ENCODE measurements around the gene MYO1G. TPM values are rescaled to one million over a fixed set of nuclear protein-coding genes. Genes with fewer than 3 reads are reported as not detected.

The MYO1G gene
- total and polyA plus RNA-seq, 8 donors: 0.28 to 3.1 (median 1.1) TPM

DNA sequence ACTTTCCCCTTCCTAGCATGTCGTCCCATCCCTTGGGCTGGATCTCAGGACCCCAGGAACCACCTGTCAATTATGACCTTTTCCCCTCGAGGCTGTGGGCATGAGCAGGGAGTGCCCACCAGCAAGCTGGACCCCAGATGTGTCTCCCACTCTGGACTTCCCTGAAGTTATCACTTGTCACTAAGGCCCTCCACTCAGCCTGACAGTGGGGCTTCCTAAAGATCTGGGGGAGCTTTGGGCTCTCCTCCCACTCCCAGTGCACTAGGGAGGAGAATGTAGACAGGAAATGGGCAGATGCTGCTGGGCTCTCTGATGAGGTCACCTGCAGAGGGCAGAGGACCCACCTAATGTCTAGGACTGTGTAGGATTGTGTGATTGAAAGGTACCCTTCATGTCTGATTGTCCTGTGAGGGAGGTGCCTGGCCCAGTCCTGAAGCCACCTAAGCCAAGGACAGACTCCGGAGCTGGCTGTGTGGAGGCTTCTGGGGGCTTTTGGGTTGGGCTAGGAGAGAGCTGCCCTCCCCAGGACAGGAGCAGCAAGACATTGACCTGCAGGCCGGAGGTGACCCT lies 18.7 kb downstream of the MYO1G start:
- peaks cover 0 to 5% (median 0%) of the 10 kb centered on the region in 4 donors for H3K27me3 ChIP-seq
- ATAC-seq: no peak
- 59 to 70% methylated on average over 4 of the region's 4 CpGs for WGBS, 2 donors
- intact Hi-C loops (cut with DNase I): no loop called here
- no peak overlapping the region for H3K4me3 ChIP-seq
- peaks cover 0 to 6% (median 0%) of the 10 kb centered on the region in 3 donors for H3K4me1 ChIP-seq
- TF ChIP-seq, protein P1, sequence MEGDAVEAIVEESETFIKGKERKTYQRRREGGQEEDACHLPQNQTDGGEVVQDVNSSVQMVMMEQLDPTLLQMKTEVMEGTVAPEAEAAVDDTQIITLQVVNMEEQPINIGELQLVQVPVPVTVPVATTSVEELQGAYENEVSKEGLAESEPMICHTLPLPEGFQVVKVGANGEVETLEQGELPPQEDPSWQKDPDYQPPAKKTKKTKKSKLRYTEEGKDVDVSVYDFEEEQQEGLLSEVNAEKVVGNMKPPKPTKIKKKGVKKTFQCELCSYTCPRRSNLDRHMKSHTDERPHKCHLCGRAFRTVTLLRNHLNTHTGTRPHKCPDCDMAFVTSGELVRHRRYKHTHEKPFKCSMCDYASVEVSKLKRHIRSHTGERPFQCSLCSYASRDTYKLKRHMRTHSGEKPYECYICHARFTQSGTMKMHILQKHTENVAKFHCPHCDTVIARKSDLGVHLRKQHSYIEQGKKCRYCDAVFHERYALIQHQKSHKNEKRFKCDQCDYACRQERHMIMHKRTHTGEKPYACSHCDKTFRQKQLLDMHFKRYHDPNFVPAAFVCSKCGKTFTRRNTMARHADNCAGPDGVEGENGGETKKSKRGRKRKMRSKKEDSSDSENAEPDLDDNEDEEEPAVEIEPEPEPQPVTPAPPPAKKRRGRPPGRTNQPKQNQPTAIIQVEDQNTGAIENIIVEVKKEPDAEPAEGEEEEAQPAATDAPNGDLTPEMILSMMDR (IDR thresholded peaks at IDR 0.05): no peak
- no peak overlapping the region for H3K27ac ChIP-seq
- H3K36me3 ChIP-seq: no peaks in the 10 kb centered on the region
- no peak for DNase-seq
- no peaks in the 10 kb centered on the region for H3K9me3 ChIP-seq
- no peak for FAIRE-seq

DNA sequence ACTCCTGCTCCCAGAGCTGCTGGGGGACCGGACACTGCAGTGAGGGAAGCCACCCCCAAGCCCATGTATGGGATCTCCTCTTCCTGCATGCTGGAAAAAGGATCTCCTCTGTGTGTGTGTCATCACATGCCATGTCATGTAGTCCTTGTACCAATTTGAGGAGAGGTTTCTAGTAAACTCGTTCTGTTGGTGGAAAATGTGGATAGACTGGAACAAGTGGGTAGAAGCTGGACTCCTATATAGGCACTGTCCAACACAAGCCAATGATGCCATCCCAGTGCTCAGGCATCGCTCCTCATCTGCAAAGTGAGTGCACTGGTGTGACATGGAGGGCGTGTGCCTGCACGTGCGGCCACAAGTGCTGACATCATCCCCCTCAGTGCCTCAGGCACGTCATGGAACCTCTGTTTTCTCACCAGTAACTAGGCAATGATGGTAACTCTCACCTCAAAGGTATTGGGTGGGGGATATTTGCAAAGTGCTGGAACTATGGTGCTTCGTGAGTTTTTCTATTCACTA lies 19.3 kb downstream of the MYO1G start:
- WGBS, 2 donors: 63 to 65% methylated on average over 8 of the region's 8 CpGs
- Histone ChIP-seq H3K4me1 (peaks cover 0 to 6% (median 0%) of the 10 kb centered on the region in 3 donors), H3K4me3 (no peak overlapping the region), H3K27me3 (peaks cover 0 to 5% (median 0%) of the 10 kb centered on the region in 4 donors), H3K9me3 (no peaks in the 10 kb centered on the region), H3K27ac (no peak overlapping the region), H3K36me3 (no peaks in the 10 kb centered on the region)
- FAIRE-seq (no peak), DNase-seq (no peak), ATAC-seq (no peak)
- TF ChIP-seq, protein P1 (IDR thresholded peaks at IDR 0.05): no peak
- intact Hi-C loops (cut with DNase I): no loop called here

DNA sequence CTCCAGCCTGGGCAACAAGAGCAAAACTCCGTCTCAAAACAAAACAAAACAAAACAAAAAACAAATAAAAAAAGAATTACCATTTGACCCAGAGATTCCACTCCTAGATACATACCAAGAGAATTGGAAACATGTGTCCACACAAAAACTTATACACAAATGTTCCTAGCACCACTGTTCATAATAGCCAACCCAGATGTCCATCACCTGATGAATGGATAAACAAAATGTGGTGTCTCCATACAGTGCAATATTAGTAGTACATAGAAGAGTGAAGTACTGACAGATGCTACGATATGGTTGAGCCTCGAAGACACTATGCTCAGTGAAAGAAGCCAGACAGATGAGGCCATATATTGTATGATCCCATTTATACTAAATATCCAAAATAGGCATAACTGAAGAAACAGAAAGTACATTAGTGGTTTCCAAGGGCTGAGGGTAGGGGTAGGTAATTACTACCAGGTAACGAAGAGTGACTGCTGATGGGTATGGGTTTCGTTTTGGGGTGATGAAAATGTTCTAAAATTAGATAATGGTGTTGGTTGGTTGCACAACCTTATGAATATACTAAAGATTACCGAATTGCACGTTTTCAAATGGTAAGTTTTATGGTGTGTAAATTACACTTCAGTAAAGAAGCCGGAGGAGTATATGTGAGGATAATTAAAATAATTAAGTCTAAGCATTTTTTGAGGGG lies 20.0 kb downstream of the MYO1G start:
- FAIRE-seq: no peak
- intact Hi-C loops (cut with DNase I): no loop called here
- no peak overlapping the region for H3K27ac ChIP-seq
- TF ChIP-seq, protein P1 (IDR thresholded peaks at IDR 0.05): no peak
- peaks cover 0 to 5% (median 0%) of the 10 kb centered on the region in 4 donors for H3K27me3 ChIP-seq
- H3K36me3 ChIP-seq: no peaks in the 10 kb centered on the region
- no peak overlapping the region for H3K4me3 ChIP-seq
- H3K4me1 ChIP-seq: peaks cover 0 to 6% (median 0%) of the 10 kb centered on the region in 3 donors
- no peak for ATAC-seq
- 57 to 67% methylated on average over 8 of the region's 8 CpGs for WGBS, 2 donors
- no peak for DNase-seq
- no peaks in the 10 kb centered on the region for H3K9me3 ChIP-seq

DNA sequence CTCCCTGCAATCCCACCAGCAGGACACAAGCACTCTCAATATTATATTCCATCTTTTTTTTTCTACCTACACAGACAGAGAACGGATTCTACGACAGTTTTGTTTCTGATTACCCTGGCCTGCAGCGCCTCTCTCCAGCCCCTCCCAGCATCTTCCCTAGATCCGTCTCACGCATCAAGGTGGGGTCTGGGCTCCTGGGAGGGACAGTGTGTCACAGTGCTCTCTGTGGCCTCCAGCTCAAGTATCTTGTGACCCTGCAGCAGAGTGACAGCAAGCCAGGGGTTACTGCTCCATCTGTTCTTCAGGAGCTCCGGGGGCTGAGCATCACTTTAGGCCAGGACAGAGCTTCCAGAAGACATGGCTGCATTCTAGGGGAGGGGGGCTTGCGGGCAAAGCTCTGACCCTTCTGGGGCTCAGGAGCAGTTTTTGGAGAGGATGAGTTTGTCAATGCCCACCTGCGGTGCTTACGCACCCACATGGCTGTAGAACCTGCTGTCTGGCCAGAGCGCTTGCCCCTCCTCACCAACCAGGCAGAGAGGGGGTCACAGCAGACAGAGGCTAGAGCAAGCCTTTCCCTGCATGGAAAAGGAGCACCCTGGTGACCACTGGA lies 22.6 kb downstream of the MYO1G start:
- intact Hi-C loops (cut with DNase I): no loop called here
- ATAC-seq (no peak), DNase-seq (no peak), FAIRE-seq (no peak)
- TF ChIP-seq, protein P1 (IDR thresholded peaks at IDR 0.05): no peak
- Histone ChIP-seq H3K9me3 (no peaks in the 10 kb centered on the region), H3K36me3 (no peaks in the 10 kb centered on the region), H3K4me3 (no peak overlapping the region), H3K4me1 (no peaks in the 10 kb centered on the region), H3K27me3 (no peaks in the 10 kb centered on the region), H3K27ac (no peak overlapping the region)
- 88 to 91% methylated on average over 10 of the region's 10 CpGs for WGBS, 2 donors

Data from pancreas (tissue), 10 donors.